Astrocyte of the cerebellum (primary cell): ENCODE data around the gene ZNF274.
"Not testable (repeated sequence)": the region's sequence is repeated elsewhere in the genome, so short reads cannot be mapped to it uniquely, and the experiment has no call there.

Experiments used
- DNase-seq: peaks from one replicate; pipeline ENCODE4 v3.0.0-alpha.2; 2011; ENCODE audit warnings: low read depth
- H3K4me3 ChIP-seq: 2 replicates; pipeline ENCODE4 v1.5.1; 2011; ENCODE audit warnings: mild to moderate bottlenecking, low read depth, low read length, moderate library complexity
- in situ Hi-C: cut with HindIII; loops from 2 replicates; pipeline ENCODE4 v1.10.0; 2017; ENCODE audit warnings: low sequenced_read_pairs
- TF ChIP-seq, protein P1 (sequence below): IDR thresholded peaks from 2 replicates; pipeline ENCODE4 v1.5.1; 2012; ENCODE audit warnings: low read length, low read depth, moderate library complexity, mild to moderate bottlenecking; ENCODE audit errors: missing control alignments

The ZNF274 gene

DNA sequence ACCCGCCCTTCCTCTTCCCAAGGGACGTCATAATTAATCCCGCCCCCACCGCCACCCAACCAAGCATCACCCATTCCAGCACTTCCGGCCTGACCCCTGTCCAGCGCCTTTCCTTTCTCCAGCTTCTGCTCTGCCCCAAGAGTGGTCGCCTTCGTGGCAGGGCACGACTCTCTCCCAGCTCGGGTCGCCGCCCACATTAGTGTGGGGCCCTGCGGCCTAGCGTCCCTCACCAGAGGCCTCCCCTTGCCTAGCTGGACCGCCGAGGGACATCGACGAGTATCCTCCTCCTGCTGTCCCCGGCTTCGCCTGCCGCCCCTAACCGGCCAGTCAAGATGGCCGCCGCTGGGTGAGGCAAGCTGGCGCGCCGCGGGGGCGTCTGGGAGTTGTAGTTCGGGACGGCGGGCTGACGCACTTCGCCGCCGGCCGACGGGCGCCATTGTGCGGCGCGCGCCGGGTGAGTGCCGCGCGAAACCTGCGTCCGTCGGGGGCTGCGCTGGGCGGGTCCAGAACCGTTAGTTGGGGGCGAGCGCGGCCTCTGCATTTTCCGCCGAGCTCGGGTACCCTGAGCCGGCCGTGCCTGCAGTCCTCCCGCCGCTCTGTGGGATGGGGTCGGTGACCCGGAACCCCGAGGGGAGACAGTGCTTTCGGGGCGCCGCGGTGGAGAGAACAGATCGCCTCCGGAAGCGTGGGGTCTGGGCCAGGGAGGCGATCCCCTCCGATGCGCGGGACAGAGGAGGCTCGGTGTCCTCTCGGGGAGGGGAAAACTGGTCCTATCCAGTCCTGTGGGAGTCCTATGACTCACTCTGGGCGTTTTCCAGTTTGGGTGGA is at the start of gene ZNF274:
ZNF274 (plus strand) TSS at position 73 of the 828 bp plus-strand sequence. CDS start 905 bp downstream, outside the sequence.
- TF ChIP-seq, protein P1, sequence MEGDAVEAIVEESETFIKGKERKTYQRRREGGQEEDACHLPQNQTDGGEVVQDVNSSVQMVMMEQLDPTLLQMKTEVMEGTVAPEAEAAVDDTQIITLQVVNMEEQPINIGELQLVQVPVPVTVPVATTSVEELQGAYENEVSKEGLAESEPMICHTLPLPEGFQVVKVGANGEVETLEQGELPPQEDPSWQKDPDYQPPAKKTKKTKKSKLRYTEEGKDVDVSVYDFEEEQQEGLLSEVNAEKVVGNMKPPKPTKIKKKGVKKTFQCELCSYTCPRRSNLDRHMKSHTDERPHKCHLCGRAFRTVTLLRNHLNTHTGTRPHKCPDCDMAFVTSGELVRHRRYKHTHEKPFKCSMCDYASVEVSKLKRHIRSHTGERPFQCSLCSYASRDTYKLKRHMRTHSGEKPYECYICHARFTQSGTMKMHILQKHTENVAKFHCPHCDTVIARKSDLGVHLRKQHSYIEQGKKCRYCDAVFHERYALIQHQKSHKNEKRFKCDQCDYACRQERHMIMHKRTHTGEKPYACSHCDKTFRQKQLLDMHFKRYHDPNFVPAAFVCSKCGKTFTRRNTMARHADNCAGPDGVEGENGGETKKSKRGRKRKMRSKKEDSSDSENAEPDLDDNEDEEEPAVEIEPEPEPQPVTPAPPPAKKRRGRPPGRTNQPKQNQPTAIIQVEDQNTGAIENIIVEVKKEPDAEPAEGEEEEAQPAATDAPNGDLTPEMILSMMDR = no peak
- peak; percentile 66 for DNase-seq
- H3K4me3 ChIP-seq = peak within 1 kb of the TSS; percentile 82
- in situ Hi-C loops = no loop called here

DNA sequence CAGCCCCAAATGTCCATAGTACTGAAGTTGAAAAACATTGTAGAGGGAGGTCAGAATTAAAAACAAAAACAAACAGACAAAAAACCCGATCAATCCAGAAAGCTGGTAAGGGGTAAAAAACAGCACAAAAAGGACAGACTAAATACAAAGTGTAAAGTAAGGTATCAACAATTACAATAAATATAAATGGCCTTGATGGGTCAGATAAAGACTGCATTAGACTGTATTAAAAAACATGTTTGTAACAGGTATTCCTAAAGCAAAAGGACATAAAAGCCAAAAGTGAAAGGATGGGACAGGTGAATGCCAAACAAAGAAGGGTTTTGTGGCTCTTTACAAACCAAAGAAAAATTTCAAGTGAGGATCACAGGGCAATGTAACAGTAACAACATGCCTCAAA is 48.6 kb upstream of the ZNF274 start:
- no peak overlapping the region for H3K4me3 ChIP-seq

DNA sequence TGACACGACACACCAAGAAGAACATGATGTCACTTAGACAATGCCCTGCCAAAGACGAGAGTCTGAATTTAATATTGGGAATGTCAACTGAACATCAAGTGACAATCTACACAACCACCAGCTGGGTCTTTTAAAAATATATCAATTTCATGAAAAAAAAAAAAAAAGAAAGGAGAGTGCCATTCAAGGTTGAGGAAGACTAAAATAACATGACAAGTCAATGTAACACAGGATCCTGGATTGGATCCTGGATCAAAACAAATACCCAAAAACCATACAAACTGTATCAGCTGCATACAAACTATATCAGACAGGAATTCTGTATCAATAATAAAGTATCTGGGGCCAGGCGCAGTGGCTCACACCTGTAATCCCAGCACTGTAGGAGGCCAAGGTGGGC is 37.0 kb upstream of the ZNF274 start:
- no peak overlapping the region for H3K4me3 ChIP-seq
- in situ Hi-C loops = no loop called here
- TF ChIP-seq, protein P1 = no peak
- no peak for DNase-seq

More for the DNA sequence above, 48.6 kb upstream of the ZNF274 start:
- TF ChIP-seq, protein P1 = no peak
- DNase-seq = no peak
- in situ Hi-C loops = no loop called here

DNA sequence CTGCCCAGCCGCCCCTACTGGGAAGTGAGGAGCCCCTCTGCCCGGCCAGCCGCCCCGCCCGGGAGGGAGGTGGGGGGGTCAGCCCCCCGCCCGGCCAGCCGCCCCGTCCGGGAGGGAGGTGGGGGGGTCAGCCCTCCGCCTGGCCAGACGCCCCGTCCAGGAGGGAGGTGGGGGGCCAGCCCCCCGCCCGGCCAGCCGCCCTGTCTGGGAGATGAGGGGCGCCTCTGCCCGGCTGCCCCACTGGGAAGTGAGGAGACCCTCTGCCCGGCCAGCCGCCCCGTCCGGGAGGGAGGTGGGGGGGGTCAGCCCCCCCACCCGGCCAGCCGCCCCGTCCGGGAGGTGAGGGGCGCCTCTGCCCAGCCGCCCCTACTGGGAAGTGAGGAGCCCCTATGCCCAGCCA is 35.4 kb upstream of the ZNF274 start:
- in situ Hi-C loops = not testable (repeated sequence)

DNA sequence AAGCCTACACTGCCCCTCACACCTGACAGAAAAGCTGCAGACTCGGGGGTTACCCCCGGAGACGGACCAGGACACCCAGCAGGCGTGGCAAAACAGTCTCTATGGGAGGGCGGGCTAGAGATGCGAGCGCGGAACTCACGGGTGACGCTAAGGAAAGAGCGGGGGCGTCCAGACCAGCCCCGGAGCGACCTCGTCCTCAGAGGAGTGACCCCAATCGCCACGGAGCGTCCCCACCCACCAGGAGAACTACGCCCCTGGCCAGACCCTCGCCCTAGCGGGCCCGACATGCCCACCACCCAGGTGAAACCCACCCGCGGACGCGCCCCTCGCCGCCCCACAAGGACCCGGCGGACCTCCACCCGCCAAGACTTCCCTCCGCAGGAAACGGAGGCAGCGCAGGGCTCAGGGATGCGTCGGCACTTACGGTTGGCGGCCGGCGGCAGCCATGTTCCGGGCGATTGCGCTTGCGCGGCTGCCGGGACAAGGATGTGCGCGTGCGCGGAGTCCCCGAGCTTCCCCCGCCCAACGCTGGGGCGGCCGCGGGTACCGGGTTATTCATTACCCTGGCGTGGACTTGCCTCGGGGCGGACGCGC is 32.4 kb upstream of the ZNF274 start, which contains the start of gene ZNF329:
ZNF329 (minus strand) TSS at position 462 of the 594 bp plus-strand sequence. CDS start 21,286 bp downstream, outside the sequence.
- DNase-seq = peak; percentile 49
- in situ Hi-C loops = no loop called here
- TF ChIP-seq, protein P1 = no peak
- H3K4me3 ChIP-seq = peak within 1 kb of the TSS; percentile 94

More for the DNA sequence above, 35.4 kb upstream of the ZNF274 start:
- H3K4me3 ChIP-seq, DNase-seq: not testable (repeated sequence)

DNA sequence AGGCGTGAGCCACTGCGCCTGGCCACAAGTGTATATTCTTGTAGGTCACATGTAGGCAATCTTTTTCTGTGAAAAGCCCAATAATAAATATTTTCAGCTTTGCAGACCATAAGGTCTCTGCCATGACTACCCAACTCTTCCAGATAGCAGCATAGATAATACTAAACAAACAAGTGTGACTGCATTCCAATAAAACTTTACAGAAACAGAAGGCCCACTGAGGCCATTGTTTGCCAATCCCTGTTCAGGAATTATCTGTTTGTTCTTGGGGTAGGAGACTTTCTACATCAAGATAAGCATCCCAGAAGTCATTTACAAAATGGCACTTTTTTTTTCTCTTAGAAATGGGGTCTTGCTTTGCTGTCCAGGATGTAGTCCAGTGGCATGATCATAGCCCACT is 29.5 kb upstream of the ZNF274 start:
- TF ChIP-seq, protein P1 = no peak
- in situ Hi-C loops = no loop called here
- no peak for DNase-seq
- no peak overlapping the region for H3K4me3 ChIP-seq

DNA sequence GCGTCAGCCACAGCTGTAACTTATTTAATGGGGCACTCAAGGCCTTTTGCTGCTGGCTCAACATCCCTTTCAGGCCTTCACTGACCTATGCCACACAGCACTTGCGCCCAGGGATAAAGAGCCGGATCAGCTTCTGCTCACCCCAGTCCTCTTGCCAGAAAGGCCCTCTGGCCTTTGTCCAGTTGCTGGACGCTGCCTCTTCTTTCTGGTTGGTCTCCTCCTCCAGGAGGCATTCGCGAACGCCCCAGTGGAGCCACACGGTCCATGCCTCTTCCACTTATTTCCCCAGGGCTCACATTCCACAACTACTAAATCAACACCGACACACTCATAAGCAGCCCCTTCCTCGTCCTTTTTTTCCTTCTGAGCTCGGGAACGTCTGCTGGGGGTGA is 28.6 kb upstream of the ZNF274 start:
- no peak for DNase-seq
- in situ Hi-C loops = no loop called here

More for the DNA sequence above, 28.6 kb upstream of the ZNF274 start:
- peak overlapping the region; percentile 84 for H3K4me3 ChIP-seq
- TF ChIP-seq, protein P1 = no peak
